HL-60 (cell line): ENCODE data around the gene ELL3.

Experiments
- DNase-seq, 2 experiments: peaks; one replicate each; pipeline ENCODE4 v3.0.0-alpha.2; 2010 to 2020; ENCODE audit warnings: low read depth in 1 of 2, low spot score in 1 of 2
- H3K27ac ChIP-seq: fragments of 250-450 bp; sonication (Bioruptor Pico); replicated peaks from 2 replicates; pipeline ENCODE4 v1.5.1; 2020; ENCODE audit warnings: mild to moderate bottlenecking, moderate library complexity
- H3K27me3 ChIP-seq: fragments of 250-450 bp; sonication (Bioruptor Pico); 2 replicates; pipeline ENCODE4 v1.5.1; 2021; ENCODE audit warnings: mild to moderate bottlenecking, moderate library complexity; ENCODE audit not compliant: insufficient read depth, poor library complexity, severe bottlenecking
- H3K4me3 ChIP-seq: replicated peaks from 2 replicates; pipeline ENCODE4 v1.5.1; 2011; ENCODE audit warnings: mild to moderate bottlenecking, control low read depth, low read length; ENCODE audit not compliant: insufficient read depth
- GABPA ChIP-seq: IDR thresholded peaks from 2 replicates; pipeline ENCODE4 v1.6.1; 2012; ENCODE audit warnings: low read depth
- POLR2AphosphoS5 ChIP-seq: IDR thresholded peaks from 2 replicates; pipeline ENCODE4 v1.6.1; 2012; ENCODE audit warnings: low read depth
- SPI1 ChIP-seq: IDR thresholded peaks from 2 replicates; pipeline ENCODE4 v1.6.1; 2012; ENCODE audit warnings: low read depth, mild to moderate bottlenecking, borderline replicate concordance
- TF ChIP-seq, protein P1 (sequence below): IDR thresholded peaks from one replicate; pipeline ENCODE4 v1.5.1; 2011; ENCODE audit warnings: low read length, control low read depth, inconsistent platforms; ENCODE audit not compliant: insufficient read depth
- TF ChIP-seq, protein P2 (sequence below): IDR thresholded peaks from 2 replicates; pipeline ENCODE4 v1.6.1; 2012; ENCODE audit warnings: low read depth; ENCODE audit not compliant: insufficient replicate concordance

The ELL3 gene

DNA sequence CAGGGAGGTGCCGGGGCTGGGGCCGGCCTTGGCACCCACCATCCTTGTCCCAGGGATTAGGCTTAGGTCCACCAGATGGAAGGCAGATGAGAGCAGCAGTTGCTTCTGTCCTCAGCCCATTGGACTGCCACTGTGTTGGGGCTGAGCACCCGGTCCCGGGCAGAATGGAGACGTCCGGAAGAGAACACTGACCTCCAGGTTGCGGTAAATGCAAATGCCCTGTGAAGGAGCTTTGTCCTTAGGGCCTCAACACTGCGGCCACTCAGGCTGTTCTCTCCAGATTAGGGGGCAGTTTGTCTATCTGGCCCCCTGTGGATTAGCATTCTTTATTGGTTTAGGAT, 23.1 kb upstream of the ELL3 start, which contains the start of gene SERINC4:
Gene SERINC4 (minus strand): TSS at position 276 of the 341 bp plus-strand sequence. CDS start 234 bp downstream, at position 42.
- H3K4me3 ChIP-seq: peak within 1 kb of the TSS; percentile 98
- no peak for DNase-seq
- peak within 1 kb of the TSS; percentile 80 for H3K27ac ChIP-seq
- TF ChIP-seq, protein P1, sequence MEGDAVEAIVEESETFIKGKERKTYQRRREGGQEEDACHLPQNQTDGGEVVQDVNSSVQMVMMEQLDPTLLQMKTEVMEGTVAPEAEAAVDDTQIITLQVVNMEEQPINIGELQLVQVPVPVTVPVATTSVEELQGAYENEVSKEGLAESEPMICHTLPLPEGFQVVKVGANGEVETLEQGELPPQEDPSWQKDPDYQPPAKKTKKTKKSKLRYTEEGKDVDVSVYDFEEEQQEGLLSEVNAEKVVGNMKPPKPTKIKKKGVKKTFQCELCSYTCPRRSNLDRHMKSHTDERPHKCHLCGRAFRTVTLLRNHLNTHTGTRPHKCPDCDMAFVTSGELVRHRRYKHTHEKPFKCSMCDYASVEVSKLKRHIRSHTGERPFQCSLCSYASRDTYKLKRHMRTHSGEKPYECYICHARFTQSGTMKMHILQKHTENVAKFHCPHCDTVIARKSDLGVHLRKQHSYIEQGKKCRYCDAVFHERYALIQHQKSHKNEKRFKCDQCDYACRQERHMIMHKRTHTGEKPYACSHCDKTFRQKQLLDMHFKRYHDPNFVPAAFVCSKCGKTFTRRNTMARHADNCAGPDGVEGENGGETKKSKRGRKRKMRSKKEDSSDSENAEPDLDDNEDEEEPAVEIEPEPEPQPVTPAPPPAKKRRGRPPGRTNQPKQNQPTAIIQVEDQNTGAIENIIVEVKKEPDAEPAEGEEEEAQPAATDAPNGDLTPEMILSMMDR: no peak
- no peak for TF ChIP-seq SPI1
- TF ChIP-seq GABPA: no peak
- TF ChIP-seq, protein P2, sequence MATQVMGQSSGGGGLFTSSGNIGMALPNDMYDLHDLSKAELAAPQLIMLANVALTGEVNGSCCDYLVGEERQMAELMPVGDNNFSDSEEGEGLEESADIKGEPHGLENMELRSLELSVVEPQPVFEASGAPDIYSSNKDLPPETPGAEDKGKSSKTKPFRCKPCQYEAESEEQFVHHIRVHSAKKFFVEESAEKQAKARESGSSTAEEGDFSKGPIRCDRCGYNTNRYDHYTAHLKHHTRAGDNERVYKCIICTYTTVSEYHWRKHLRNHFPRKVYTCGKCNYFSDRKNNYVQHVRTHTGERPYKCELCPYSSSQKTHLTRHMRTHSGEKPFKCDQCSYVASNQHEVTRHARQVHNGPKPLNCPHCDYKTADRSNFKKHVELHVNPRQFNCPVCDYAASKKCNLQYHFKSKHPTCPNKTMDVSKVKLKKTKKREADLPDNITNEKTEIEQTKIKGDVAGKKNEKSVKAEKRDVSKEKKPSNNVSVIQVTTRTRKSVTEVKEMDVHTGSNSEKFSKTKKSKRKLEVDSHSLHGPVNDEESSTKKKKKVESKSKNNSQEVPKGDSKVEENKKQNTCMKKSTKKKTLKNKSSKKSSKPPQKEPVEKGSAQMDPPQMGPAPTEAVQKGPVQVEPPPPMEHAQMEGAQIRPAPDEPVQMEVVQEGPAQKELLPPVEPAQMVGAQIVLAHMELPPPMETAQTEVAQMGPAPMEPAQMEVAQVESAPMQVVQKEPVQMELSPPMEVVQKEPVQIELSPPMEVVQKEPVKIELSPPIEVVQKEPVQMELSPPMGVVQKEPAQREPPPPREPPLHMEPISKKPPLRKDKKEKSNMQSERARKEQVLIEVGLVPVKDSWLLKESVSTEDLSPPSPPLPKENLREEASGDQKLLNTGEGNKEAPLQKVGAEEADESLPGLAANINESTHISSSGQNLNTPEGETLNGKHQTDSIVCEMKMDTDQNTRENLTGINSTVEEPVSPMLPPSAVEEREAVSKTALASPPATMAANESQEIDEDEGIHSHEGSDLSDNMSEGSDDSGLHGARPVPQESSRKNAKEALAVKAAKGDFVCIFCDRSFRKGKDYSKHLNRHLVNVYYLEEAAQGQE: no peak
- no peak for TF ChIP-seq POLR2AphosphoS5
- no peaks in the 10 kb centered on the region for H3K27me3 ChIP-seq

DNA sequence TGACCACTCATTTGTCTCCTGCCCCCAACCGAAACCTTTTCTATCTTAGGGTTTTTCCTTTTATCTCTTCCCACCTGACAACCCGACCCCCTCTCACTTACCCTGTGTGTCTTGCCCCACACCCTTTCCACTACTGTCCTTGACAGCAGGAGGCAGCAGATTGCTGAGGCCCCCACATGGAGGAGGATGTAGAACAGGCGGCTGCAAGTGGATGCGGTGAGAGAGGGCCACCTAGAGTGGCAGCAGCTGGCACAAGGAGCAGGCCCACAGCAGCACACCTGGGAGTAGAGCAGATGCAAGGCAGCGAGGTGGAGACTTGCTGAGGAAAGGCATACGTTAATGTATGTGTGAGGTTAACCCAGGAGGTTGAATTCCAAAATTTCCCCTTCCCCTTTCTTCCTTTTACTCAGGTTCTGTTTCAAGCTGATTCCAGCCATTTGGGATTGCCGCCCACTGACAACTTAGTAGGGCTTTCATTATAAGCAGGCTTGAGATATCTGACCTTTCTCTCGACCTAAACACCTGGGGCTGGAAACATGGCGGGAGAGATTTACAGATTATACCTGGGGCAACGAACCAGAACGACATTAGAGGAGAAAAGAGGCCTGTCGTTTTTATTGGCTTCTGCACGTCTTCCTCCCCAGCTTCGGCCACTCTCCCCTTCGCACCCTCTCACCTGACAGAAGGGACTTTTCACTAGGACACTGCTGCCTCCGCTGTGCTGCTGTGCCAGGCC, 22.6 kb upstream of the ELL3 start:
- TF ChIP-seq, protein P2: no peak
- TF ChIP-seq POLR2AphosphoS5 (no peak), SPI1 (no peak), GABPA (no peak)
- TF ChIP-seq, protein P1: no peak
- H3K27ac ChIP-seq: peak overlapping the region; percentile 80; the same call in 1 of the 2 replicates
- H3K4me3 ChIP-seq: no peak overlapping the region
- H3K27me3 ChIP-seq: no peaks in the 10 kb centered on the region
- no peak for DNase-seq

DNA sequence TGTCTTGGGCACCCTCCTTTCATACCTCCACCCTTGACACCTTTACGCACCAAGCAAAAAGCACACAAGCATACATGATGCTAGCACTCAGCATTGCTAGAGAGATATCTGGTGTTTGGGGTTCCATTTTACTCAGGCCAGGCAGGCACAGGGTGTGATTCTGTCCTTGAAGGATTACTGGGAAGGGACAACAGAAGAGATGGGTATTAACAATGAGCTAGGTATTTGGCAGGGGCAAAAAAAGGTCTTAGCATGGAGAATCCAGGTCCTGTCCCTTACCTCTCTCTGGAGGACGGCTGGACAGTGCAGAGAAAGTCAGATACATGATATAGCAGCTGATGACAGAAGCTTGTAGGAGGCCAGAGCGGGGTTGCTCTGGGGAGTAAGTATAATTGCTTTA, 19.8 kb upstream of the ELL3 start:
- no peak overlapping the region for H3K4me3 ChIP-seq
- no peak overlapping the region for H3K27ac ChIP-seq
- no peak for DNase-seq
- H3K27me3 ChIP-seq: no peaks in the 10 kb centered on the region
- TF ChIP-seq POLR2AphosphoS5: peak; percentile 36
- no peak for TF ChIP-seq SPI1

DNA sequence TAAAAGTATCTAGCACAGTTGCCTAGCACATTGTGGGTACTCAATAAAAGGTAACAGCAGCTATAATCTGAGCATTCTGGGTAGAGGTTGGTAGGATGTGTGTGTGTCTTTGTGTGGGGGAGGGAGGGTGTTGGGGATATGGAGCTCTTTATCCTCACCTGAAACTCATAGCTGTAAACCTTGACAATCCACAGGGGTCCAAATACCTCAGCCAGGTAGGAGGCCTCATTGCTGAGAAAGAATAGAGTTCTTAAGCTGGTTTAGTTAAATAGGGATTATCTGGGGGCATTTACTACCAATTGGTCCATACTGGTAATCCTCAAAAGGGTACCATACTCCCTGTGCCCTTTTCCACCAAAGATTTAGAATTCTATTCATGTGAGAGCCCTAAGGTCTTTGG, 19.2 kb upstream of the ELL3 start:
- H3K4me3 ChIP-seq: no peak overlapping the region
- H3K27me3 ChIP-seq: no peaks in the 10 kb centered on the region
- no peak for DNase-seq
- TF ChIP-seq POLR2AphosphoS5: no peak
- H3K27ac ChIP-seq: no peak overlapping the region

DNA sequence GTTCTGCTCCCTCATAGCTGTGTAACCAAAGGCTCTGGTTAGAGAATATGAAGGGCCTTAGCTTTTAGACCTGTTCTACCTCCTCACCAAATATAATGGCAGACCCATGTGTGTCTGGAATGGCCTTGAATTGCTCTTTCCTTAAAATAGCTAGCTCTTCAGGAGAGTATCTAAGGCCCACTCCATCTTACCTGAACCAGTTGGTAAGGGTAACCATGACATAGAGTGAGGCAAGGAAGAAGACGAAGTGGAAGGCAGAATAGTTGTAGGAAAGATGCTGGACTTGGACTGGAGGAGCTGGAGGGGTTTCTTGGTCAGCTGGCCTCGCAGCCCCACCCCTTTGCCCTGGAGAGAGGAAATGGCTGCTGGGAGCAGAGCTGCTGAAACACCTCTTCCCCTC, 18.4 kb upstream of the ELL3 start:
- Histone ChIP-seq H3K27me3 (no peaks in the 10 kb centered on the region), H3K27ac (no peak overlapping the region), H3K4me3 (no peak overlapping the region)
- TF ChIP-seq, protein P1: no peak
- no peak for TF ChIP-seq GABPA
- TF ChIP-seq, protein P2: no peak
- no peak for TF ChIP-seq SPI1
- TF ChIP-seq POLR2AphosphoS5: no peak
- DNase-seq: no peak
